Amniotic stem cell (primary cell): ENCODE data around the gene METTL2B.

Experiments used
- DNase-seq: peaks from one replicate; lab custom pipeline; 2025; lab: John Stamatoyannopoulos, UW

The METTL2B gene, protein sequence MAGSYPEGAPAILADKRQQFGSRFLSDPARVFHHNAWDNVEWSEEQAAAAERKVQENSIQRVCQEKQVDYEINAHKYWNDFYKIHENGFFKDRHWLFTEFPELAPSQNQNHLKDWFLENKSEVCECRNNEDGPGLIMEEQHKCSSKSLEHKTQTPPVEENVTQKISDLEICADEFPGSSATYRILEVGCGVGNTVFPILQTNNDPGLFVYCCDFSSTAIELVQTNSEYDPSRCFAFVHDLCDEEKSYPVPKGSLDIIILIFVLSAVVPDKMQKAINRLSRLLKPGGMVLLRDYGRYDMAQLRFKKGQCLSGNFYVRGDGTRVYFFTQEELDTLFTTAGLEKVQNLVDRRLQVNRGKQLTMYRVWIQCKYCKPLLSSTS

DNA sequence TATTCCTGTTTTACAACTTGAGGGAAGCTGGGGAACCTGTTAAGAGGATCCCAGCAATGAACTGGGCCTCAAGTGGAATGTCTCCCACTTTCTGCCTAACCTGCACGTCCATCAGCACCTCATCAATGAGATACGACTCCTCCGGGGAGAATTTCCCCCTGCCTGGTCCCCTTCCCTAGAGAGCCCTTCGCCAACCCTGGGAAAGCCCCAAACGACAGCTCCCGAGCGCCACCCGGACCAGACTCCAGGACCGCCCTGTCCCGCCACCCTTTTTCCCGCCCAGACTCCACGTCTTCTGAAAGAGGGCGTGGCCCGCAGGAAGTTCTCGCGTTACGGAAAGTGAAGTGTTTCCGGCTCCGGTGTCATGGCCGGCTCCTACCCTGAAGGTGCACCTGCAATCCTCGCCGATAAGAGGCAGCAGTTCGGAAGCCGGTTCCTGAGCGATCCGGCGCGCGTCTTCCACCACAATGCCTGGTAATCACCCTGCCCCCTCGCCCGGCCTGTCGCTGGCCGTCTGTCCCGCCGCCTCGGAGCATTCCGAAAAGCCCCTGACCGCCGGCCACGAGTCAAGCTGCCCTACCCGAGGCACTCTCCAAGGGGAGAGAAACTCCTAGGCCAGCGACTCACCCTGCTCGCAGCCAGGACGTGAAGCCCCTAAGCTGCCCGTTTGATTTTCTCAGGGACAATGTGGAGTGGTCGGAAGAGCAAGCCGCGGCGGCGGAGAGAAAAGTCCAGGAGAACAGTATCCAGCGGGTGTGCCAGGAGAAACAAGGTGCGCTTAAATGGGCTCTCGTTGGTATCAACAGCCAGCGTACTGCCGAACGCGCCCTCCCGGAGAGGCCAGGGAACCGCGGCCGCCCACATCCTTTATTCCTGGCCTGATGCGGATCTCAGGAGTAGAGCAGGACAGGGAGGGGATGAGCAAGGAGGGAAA is at the start of gene METTL2B:
METTL2B (plus strand) TSS at position 347 of the 934 bp plus-strand sequence; CDS start at position 365, 18 bp downstream.
- DNase-seq: peak; percentile 86

DNA sequence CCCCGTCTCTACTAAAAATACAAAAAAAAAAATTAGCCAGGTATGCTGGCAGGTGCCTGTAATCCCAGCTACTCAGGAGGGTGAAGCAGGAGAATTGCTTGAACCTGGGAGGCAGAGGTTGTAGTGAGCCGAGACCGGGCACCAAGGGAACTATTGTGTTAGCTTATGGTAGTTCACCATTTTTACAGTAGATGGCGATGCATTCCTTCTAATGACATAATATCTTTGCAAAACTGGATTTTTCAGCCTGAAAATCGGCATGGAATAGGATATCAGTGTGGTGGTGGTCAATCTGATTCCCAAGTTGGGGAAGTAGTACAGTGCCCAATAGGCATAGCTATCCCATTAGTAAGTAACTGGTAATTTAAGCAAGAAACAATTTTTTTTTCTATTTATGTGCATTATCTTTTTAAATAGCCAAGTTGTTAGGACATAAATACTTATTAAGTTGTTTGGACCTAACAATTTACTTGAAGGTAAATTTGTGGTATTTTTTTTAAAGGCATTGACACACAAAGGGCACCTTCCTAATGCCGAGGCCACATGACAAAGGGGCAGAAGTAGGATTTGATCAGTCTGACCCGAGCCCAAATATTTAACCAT is 49.2 kb upstream of the METTL2B start:
- no peak for DNase-seq

DNA sequence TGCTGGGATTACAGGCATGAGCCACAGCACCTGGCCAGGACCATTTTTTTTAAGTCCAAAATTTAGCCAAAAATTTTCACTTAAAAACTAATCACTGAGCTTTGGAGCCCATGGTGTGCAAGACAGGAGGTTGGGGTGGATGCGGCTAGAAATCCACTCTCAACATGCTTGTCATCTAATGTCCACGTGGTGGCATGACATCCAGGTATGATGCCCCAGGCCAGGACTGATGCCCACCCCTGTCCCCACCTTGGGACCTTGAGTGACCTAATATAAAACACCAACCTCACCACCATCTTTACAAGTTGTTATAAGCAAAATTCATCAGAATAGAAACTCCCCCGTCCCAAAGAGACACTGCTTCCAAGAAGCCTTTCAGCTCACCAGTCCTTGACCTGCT is 46.3 kb upstream of the METTL2B start:
- no peak for DNase-seq

DNA sequence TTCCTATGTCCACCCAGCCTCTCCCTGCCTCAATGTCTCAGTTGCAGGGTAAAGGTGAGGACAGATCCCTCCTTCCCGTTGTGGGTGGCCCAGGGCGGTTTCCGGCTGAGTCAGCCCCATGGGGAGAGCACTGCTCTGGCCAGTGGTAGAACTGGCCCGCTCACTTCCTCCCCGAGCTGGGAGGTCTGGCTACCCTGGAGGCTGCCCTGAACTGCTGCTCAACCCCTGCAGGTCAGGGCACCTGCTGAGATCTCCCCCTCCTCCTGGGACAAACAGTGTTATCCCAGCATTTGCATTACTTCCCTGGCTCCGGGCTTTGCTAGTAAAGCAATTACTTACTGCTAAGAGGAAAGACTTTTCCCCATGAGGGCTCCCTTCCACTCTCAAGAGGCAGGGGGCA is 45.3 kb upstream of the METTL2B start:
- no peak for DNase-seq

DNA sequence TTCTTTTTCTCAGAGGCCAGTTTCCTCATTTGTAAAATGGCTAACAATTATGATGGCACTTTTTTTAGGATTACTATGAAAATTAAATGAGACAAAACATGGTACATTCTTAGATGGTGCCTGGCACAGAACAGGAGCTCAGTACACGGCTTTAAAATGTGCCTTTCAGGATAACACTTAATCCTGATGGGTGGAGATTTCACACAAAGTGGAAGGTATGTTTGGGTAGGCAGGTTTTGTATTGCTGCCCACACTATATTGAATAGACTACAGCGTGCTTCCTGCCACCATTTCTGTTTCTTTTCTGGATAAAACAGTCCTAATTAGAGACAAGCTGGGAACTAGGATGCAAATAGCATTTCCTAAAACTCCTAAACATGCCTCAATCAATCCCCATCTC is 44.8 kb upstream of the METTL2B start:
- DNase-seq: no peak

DNA sequence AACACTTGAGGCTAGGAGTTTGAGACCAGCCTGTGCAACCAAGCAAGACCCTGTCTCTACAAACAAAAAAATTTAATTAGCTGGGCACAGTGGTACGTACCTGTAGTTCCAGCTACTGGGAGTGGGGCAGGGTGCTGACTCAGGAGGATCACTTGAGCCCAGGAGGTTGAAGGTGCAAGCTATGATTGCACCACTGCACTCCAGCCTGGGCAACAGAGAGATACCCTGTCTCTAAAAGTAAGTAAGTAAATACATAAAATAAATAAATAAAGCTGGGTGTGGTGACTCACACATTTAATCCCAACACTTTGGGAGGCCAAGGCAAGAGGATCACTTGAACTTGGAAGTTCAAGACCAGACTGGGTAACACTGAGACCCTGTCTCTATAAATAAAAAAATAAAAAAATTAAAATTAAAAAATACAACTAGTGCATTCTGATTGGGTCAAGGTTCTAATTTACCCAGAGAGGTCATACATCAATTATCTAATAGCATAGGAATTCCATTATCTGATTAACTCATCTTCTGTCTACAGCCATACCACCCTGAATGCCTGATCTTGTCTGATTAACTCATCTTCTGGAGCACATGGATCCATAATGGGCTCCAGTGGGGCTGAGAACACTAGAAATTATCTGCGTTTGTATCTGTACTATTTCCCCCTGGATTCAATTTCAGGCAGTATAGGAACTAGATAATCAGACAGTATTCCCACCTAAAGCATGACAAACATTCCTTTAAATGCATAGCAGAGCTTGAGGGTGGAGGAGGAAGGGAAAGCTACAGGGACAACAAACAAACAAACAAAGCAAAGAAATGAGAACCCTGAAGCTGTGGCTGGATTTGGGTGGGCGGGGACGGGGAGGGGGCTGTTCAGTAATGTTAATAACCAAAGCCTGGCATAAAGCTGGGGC is 41.9 kb upstream of the METTL2B start:
- DNase-seq: no peak

DNA sequence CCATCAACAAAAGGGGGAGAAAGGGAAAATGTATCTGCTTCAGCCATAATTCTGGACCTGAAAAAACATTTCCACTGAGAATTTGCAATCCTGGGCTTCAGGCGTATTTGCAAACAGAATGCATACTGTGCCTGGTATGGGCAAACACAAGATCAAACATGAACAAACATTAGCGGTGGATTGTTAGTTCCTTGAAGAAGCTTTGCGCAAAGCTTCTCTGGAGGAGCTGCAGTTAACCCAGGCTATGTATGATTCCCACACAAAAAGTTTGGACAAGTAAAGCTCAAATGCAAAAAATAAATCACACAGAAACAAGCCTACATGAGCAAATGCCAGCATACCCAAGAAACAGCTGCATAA is 41.2 kb upstream of the METTL2B start:
- DNase-seq: no peak

DNA sequence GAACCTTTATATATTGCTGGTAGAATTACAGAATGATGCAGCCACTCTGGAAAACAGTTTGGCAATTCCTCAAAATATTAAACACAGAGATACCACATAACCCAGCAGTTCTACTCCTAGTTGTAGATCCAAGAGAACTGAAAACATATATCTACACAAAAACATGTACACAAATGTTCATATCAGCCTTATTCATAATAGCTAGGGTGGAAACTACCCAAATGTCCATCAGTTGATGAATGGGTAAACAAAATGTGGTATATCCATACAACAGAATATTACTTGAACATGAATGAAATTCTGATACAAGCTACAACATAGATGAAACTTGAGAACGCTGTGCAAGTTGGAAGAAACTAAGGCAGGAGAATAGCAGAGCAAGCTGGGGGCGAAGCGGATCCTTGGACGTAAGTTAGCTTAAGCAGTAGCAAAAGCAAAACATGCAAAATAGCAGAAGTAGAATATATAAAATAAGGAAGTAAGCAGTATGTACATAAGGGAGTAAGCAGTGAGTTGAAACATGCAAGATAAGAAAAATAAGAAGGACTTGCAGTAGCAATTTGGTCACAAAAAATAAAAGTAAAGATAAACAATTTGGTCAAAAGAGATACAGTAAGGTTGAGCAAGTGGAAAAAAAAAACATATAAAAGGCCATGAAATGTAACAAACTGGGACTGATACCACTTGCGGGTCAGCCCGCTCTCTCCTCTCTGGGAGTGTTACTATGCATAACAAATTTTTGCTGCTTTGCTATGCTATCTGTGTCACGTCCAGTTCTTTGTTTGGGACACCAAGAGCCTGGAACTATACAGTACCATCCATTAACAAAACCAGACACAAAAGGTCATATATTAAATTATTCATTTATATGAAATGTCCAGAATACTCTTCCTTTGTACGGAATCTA is 38.9 kb upstream of the METTL2B start:
- no peak for DNase-seq

DNA sequence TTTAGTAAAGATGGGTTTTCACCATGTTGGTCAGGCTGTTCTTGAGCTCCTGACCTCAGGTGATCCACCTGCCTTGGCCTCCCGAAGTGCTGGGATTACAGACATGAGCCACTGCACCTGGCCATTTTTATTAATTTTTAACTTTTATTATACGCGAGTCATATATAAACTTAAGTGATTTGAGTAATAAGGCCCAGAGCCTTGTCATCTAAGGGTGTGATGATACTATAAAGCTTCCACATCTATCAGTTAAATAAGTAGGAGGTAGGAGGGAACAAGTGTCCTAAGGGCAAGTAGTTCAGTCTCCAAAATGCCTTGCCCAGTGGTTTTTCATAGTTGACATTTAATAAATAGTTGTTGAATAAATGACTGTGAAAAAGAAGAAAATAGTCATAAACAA is 34.2 kb upstream of the METTL2B start:
- DNase-seq: no peak

DNA sequence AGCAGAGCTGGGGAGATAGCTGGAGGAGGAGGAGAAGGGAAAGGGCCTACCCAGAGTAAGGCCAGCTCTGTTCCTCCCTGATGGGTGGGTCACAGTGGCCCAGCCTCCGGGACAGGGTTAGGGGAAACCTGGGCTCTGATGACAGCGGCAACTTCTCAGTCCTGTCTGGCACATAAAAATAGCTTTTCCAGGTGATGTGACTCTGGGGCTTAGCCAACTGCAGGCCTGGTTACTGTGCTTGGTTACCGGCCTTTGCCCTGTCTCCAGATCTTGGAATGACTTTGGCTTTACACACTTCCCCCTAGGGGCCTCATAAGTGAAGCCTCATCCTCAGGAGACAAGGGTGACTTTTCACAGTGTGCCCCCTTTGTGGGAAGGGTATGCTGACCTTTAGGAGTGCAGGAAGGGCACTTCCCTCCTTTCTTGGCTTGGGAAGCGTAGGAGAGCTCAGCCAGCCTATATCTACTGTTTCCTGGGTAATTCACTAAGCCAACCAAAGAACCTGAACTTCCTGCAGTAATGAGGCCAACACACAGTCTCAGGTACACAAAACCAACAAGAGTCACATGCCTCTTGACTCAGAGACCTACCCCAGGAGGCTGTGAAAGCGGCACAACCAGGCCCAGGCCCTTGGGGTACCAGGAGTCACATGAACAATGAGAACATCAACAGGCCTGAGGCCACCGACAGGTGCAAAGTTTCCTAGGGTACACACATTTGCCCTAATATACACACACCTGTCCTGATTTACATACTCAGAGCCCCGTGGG is 32.5 kb upstream of the METTL2B start:
- DNase-seq: no peak

DNA sequence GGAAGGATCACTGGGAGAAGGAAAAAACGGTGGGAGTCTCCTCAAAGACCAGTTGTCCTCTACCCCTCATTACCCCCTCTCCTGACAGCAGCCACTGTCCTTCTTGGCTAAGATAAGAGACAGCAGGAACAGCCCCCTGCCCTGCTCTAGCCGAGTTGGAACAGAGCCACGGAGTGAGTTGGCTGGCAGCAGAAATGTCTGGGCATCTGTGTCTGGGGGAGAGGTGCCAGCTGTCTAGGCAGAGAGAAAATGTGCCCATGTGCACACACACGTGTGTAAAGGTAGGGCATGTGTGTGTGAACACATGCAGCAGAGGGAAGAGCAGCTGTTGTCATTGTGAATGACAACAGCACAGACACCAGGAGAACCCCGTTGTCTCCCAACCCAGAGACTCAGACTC is 30.2 kb upstream of the METTL2B start:
- no peak for DNase-seq

DNA sequence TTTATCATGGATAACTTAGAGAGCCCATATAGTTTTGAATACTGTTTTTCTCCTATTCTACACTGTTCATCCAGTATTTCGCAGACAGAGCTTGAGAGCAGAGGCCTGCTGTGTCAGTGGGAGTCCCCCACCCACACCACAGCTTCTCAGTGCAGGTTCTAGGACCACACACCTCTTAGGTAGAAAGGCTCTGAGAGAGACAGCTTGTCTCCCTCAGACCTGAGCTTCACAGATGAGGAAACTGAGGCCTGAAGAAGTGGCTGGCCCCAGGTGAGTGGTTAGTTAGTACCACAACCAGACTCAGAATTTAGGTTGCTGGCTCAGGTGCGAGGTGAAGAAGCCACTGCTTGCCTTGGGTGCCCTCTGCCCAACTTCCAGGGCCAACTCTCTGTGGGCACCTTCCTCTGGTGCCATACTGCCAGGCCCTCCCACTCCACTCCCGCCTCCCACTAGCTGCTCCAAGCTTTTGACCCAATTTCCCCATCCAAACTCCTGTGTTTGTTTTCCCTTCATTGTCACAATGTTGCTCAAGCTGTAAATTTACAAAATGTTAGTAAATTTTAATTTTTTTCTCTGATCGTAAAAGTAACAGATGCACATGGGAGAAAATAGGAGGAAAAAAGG is 28.5 kb upstream of the METTL2B start:
- no peak for DNase-seq

DNA sequence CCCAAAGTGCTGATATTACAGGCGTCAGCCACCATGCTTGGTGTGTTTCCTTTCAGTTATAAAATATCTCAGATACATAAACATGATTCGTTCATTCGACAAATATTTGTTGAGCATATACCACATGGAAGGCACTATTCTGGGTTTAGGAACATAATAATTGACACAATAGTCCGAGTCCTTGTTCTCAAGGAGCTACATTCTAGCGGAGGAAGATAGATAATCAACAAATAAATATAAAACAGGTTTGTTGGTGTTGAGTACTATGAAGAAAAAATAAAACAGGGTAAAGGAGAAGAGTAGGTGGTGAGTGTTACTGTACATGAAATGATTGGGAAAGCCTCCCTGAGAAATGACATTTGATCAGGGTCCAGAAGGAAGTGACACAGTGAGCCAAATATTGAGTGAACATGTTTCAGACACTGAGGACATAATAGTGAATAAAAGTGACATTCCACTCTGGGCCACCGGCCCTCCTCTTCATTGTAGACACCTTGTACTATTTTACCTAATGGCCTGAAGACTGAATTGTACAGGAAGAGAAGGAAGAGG is 27.7 kb upstream of the METTL2B start:
- no peak for DNase-seq

DNA sequence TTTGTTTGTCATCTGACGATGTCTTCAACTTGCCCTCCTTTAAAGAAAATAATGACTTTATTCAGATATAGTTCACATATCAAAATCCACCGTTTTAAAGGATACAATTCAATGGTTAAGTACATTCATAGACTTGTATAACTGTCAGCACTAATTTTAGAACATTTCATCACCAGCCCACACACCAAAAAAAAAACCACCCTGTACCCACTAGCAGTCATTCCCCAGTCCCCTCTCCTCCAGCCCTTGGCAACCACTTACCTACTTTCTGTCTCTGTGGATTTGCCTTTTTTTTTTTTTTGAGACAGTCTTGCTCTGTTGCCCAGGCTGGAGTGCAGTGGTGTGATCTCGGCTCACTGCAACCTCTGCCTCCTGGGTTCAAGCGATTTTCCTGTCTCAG is 26.1 kb upstream of the METTL2B start:
- no peak for DNase-seq

DNA sequence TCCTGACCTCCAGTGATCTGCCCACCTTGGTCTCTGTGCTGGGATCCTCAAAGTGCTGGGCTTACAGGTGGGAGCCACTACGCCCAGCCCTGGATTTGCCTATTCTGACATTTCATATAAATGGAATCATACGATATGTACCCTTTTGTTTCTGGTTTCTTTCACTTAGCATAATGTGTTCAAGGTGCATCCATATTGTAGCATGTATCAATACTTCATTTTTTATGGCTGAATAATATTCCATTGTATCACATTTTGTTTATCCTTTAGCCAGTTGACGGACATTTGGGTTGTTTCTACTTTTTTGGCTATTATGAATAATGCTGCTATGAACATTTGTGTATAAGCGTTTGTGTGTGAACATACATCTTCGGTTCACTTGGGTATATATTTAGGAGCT is 25.6 kb upstream of the METTL2B start:
- DNase-seq: no peak

DNA sequence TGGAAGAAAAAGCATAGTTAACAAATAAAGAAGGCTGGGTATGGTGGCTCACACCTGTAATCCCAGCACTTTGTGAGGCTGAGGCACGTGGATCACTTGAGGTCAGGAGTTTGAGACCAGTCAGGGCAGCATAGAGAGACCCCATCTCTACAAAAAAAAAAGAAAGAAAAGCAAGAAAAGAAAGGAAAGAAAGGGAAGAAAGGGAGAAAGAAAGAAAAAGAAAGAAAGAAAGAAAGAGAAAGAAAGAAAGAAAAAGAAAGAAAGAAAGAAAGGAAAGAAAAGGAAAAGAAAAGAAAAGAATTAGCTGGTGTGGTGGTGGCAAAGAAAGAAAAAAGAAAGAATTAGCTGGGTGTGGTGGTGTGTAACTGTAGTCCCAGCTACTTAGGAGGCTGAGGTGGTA is 24.0 kb upstream of the METTL2B start:
- DNase-seq: no peak

DNA sequence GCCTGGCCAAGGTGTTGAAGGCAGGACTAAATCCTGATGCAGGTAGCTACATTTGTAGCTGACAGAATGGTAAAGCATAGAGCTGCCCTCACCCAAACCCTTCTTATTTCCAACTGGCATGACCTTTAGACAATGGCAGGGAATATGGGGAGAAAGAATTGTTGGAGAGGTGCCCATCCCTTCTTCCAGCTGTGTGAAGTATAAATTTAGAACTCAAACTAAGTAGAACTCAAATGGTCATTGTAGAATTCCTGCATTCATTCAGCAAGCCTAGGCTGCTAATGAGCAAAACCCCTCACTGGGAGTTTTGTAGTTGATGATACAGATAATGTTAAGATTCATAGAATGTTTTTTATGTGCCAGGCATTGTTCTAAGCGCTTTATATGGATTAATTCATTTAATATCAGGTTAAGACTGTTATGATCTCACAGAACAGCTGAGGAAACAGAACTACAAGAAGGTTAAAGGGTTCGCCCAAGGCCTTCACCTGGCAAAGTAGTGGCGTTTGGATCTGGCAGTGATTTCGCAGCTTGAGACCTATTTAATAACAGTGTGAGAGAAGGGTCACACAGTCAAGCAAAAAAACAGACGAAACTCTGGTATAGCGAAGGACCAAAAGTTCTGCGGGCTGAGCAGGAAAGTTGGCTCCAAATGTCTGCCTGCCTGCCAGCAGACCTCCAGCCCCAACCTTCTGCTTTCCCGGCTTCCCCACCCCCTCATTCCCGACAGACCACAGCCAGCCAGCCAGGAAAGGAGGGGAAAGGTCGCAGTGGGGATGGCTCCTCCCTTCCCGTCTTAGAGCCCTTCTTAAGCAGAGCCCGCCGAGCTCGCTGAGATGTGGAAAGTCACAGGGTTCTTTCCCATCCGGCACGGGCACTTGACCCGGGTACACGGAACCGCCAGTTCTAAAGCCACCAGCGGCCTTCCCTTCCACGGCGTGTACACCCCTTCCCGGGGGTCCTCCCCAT is 22.4 kb upstream of the METTL2B start:
- no peak for DNase-seq
